Measurements from ENCODE around the gene OR8A1.

The OR8A1 gene

GRCh38 chr11:124569697-124570096 lies at the start of gene OR8A1:
Gene OR8A1, plus strand, starts transcription at chr11:124569997. Its CDS starts 123 bp downstream, at chr11:124570120.
- H3K27me3 ChIP-seq (replicated peaks; ENCODE audit: control insufficient read depth, insufficient read depth, low read length), result no peaks in the 10 kb centered on the region; the same call in 1 of the 2 replicates
- TF ChIP-seq, protein P1, sequence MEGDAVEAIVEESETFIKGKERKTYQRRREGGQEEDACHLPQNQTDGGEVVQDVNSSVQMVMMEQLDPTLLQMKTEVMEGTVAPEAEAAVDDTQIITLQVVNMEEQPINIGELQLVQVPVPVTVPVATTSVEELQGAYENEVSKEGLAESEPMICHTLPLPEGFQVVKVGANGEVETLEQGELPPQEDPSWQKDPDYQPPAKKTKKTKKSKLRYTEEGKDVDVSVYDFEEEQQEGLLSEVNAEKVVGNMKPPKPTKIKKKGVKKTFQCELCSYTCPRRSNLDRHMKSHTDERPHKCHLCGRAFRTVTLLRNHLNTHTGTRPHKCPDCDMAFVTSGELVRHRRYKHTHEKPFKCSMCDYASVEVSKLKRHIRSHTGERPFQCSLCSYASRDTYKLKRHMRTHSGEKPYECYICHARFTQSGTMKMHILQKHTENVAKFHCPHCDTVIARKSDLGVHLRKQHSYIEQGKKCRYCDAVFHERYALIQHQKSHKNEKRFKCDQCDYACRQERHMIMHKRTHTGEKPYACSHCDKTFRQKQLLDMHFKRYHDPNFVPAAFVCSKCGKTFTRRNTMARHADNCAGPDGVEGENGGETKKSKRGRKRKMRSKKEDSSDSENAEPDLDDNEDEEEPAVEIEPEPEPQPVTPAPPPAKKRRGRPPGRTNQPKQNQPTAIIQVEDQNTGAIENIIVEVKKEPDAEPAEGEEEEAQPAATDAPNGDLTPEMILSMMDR (IDR thresholded peaks at IDR 0.05; ENCODE audit: insufficient read depth, low read length, poor library complexity, severe bottlenecking), result no peak
- H3K4me3 ChIP-seq (replicated peaks; ENCODE audit: low read depth, low read length), result no peak within 1 kb of the TSS
- no peak for DNase-seq (ENCODE audit: extremely low read depth, insufficient read length)
- H3K36me3 ChIP-seq (ENCODE audit: control insufficient read depth, insufficient read depth, low read length), result no peaks in the 10 kb centered on the region

DNA sequence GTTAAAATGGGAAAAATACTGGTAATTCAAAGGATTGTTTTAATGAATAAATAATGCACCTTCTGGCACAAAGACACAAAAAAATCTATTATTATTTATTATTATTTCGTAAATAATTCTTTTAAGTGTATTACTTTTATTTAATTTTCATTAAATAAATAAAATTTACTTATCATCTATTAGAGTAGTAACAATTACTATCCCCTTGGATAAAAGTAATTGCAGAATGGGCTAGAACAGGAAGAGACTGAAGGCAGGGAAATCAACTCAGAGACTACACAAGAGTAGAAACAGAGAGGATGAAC lies 49.3 kb upstream of the OR8A1 start:
- TF ChIP-seq, protein P1 (IDR thresholded peaks at IDR 0.05; ENCODE audit: insufficient read depth, low read length, poor library complexity, severe bottlenecking), result no peak
- no peaks in the 10 kb centered on the region for H3K27me3 ChIP-seq (replicated peaks; ENCODE audit: control insufficient read depth, insufficient read depth, low read length)
- no peaks in the 10 kb centered on the region for H3K36me3 ChIP-seq (ENCODE audit: control insufficient read depth, insufficient read depth, low read length)
- no peak for DNase-seq (ENCODE audit: extremely low read depth, insufficient read length)
- no peak overlapping the region for H3K4me3 ChIP-seq (replicated peaks; ENCODE audit: low read depth, low read length)

DNA sequence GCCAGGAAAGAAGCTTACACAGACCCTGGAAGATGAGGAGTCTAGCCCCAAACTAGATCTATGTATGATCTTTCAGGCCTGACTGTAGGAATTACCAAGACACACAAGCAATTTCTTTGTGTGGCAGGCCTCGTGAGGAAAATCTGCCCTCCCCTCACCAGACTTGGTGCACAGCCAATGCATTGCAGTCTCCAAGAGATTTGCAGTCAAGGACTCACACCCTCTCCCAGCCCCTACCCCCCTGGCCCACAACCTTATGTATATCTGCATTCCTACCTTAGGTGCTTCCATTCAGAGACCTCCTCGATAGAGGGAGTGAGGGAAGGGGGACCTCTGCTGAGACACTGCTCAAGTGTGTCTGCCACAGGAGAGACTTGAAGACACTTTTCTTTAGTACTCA lies 36.2 kb upstream of the OR8A1 start:
- Histone ChIP-seq H3K36me3 (ENCODE audit: control insufficient read depth, insufficient read depth, low read length) (no peaks in the 10 kb centered on the region), H3K4me3 (replicated peaks; ENCODE audit: low read depth, low read length) (no peak overlapping the region), H3K27me3 (replicated peaks; ENCODE audit: control insufficient read depth, insufficient read depth, low read length) (no peaks in the 10 kb centered on the region; the same call in 1 of the 2 replicates)
- TF ChIP-seq, protein P1 (IDR thresholded peaks at IDR 0.05; ENCODE audit: insufficient read depth, low read length, poor library complexity, severe bottlenecking), result no peak
- no peak for DNase-seq (ENCODE audit: extremely low read depth, insufficient read length)

DNA sequence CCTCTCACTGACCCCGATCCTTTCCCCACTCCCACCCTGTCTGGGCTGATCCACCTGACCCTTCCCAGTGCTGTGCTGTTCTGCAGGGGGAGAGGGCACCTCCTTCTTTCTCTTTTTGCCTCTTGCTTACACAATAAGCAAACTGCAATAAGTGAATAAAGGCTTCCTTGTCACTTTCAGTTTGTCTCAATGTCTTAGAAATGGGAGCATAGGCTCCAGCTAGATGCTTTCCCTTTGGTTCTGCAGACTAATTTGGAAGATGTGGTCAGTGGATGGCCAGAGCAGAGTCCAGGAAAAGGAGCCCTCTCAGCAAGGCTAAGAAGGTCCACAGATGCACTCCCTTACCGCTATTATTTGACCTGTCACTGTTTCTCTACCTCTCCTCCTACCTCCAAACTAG lies 35.7 kb upstream of the OR8A1 start:
- no peak overlapping the region for H3K4me3 ChIP-seq (replicated peaks; ENCODE audit: low read depth, low read length)
- TF ChIP-seq, protein P1 (IDR thresholded peaks at IDR 0.05; ENCODE audit: insufficient read depth, low read length, poor library complexity, severe bottlenecking), result no peak
- no peaks in the 10 kb centered on the region; the same call in 1 of the 2 replicates for H3K27me3 ChIP-seq (replicated peaks; ENCODE audit: control insufficient read depth, insufficient read depth, low read length)
- no peaks in the 10 kb centered on the region for H3K36me3 ChIP-seq (ENCODE audit: control insufficient read depth, insufficient read depth, low read length)
- DNase-seq (ENCODE audit: extremely low read depth, insufficient read length), result no peak

GRCh38 chr11:124535552-124536232 lies 34.1 kb upstream of the OR8A1 start:
- TF ChIP-seq, protein P1 (IDR thresholded peaks at IDR 0.05; ENCODE audit: insufficient read depth, low read length, poor library complexity, severe bottlenecking), result no peak
- Histone ChIP-seq H3K36me3 (ENCODE audit: control insufficient read depth, insufficient read depth, low read length) (no peaks in the 10 kb centered on the region), H3K27me3 (replicated peaks; ENCODE audit: control insufficient read depth, insufficient read depth, low read length) (no peaks in the 10 kb centered on the region; the same call in 1 of the 2 replicates), H3K4me3 (replicated peaks; ENCODE audit: low read depth, low read length) (no peak overlapping the region)
- DNase-seq (ENCODE audit: extremely low read depth, insufficient read length), result no peak

DNA sequence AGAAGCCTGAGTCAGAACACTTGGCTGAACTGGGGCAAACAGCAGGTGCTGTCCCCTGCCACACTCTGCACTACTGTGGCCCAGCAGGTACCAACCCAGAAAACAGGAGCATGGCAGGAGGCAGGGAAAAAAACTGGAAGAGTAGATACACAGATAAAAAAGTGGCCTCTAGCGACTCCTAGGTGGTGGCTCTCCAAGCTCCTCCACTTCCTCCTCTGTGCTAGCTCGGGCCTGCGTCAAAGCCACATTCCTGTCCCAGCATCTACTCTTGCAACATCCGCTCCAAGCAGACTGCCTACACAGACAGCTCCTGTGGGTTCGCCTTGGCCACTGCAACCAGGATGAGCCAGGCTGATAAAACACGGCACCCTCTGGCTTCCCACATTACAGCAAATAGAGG lies 33.3 kb upstream of the OR8A1 start:
- Histone ChIP-seq H3K36me3 (ENCODE audit: control insufficient read depth, insufficient read depth, low read length) (no peaks in the 10 kb centered on the region), H3K4me3 (replicated peaks; ENCODE audit: low read depth, low read length) (no peak overlapping the region), H3K27me3 (replicated peaks; ENCODE audit: control insufficient read depth, insufficient read depth, low read length) (no peaks in the 10 kb centered on the region; the same call in 1 of the 2 replicates)
- no peak for DNase-seq (ENCODE audit: extremely low read depth, insufficient read length)
- TF ChIP-seq, protein P1 (IDR thresholded peaks at IDR 0.05; ENCODE audit: insufficient read depth, low read length, poor library complexity, severe bottlenecking), result no peak
